Epithelial cell of proximal tubule (primary cell): Measurements from ENCODE around the gene NTNG2. TPM values are rescaled to one million over a fixed set of nuclear protein-coding genes. Genes with fewer than 3 reads are reported as not detected.

ENCODE experiments used
- DNase-seq: peaks from one replicate; pipeline ENCODE4 v3.0.0-alpha.2; 2011; ENCODE audit warnings: low read depth
- H3K4me3 ChIP-seq: 2 replicates; pipeline ENCODE4 v1.5.1; 2011; ENCODE audit warnings: low read depth, mild to moderate bottlenecking, low read length
- CTCF ChIP-seq: conservative IDR thresholded peaks from 2 replicates; pipeline ENCODE4 v1.5.1; 2012; ENCODE audit warnings: low read depth, mild to moderate bottlenecking, low read length
- total RNA-seq: library from RNA; depleted of rRNA; stranded (reverse); fragments of >200 nt; gene quantifications from 2 replicates; pipeline ENCODE4 v1.2.3, GENCODE V29; 2015

Gene NTNG2
- total RNA-seq, 1 donor from 2014 or later, result not detected

- peak; percentile 85 for TF ChIP-seq CTCF
- no peak for DNase-seq
Measured at GRCh38 chr9:132169672-132170392, 8.0 kb downstream of the NTNG2 start.

GRCh38 chr9:132171702-132172101, 9.8 kb downstream of the NTNG2 start:
- no peak for DNase-seq
- H3K4me3 ChIP-seq, result no peak overlapping the region
- no peak for TF ChIP-seq CTCF

More at GRCh38 chr9:132169672-132170392, 8.0 kb downstream of the NTNG2 start:
- H3K4me3 ChIP-seq, result no peak overlapping the region

GRCh38 chr9:132172185-132172584, 10.3 kb downstream of the NTNG2 start:
- H3K4me3 ChIP-seq, result no peak overlapping the region
- no peak for TF ChIP-seq CTCF
- no peak for DNase-seq

- no peak overlapping the region for H3K4me3 ChIP-seq
- no peak for DNase-seq
- TF ChIP-seq CTCF, result no peak
Measured at GRCh38 chr9:132175431-132175830, 13.6 kb downstream of the NTNG2 start.

GRCh38 chr9:132176338-132176737, 14.5 kb downstream of the NTNG2 start:
- TF ChIP-seq CTCF, result no peak
- no peak overlapping the region for H3K4me3 ChIP-seq
- DNase-seq, result no peak

GRCh38 chr9:132181796-132182313, 20.0 kb downstream of the NTNG2 start:
- TF ChIP-seq CTCF, result no peak
- H3K4me3 ChIP-seq, result no peak overlapping the region
- DNase-seq, result no peak
